ENCODE results near the gene HS3ST5. TPM values are rescaled to one million over a fixed set of nuclear protein-coding genes. Genes with fewer than 3 reads are reported as not detected.

HS3ST5 gene
- total RNA-seq, 4 donors from 2014 or later: 0.48 TPM; not detected in 3

- intact Hi-C loops (cut with DNase I; ENCODE audit: low total_unique reads): no loop called here
- Histone ChIP-seq H3K4me1 (no peaks in the 10 kb centered on the region), H3K9me3 (no peaks in the 10 kb centered on the region), H3K27me3 (no peaks in the 10 kb centered on the region), H3K4me3 (no peak overlapping the region), H3K36me3 (no peaks in the 10 kb centered on the region), H3K27ac (no peak overlapping the region)
- no peak for DNase-seq
- TF ChIP-seq POLR2A (IDR thresholded peaks at IDR 0.05): no peak
- no peak for TF ChIP-seq CTCF (IDR thresholded peaks at IDR 0.05)
Measured at GRCh38 chr6:114288701-114289495, 53.9 kb downstream of the HS3ST5 start.

GRCh38 chr6:114287461-114287860 lies 55.4 kb downstream of the HS3ST5 start:
- H3K4me1 ChIP-seq: no peaks in the 10 kb centered on the region
- DNase-seq: no peak
- H3K27ac ChIP-seq: no peak overlapping the region
- intact Hi-C loops (cut with DNase I; ENCODE audit: low total_unique reads): no loop called here
- no peaks in the 10 kb centered on the region for H3K9me3 ChIP-seq
- TF ChIP-seq CTCF (IDR thresholded peaks at IDR 0.05): no peak
- TF ChIP-seq POLR2A (IDR thresholded peaks at IDR 0.05): no peak
- no peak overlapping the region for H3K4me3 ChIP-seq
- H3K36me3 ChIP-seq: no peaks in the 10 kb centered on the region
- no peaks in the 10 kb centered on the region for H3K27me3 ChIP-seq

- intact Hi-C loops (cut with DNase I; ENCODE audit: low total_unique reads): no loop called here
- TF ChIP-seq POLR2A (IDR thresholded peaks at IDR 0.05): no peak
- no peaks in the 10 kb centered on the region for H3K36me3 ChIP-seq
- H3K27ac ChIP-seq: no peak overlapping the region
- no peaks in the 10 kb centered on the region for H3K4me1 ChIP-seq
- no peaks in the 10 kb centered on the region for H3K9me3 ChIP-seq
- H3K27me3 ChIP-seq: no peaks in the 10 kb centered on the region
- no peak overlapping the region for H3K4me3 ChIP-seq
- no peak for DNase-seq
Measured at GRCh38 chr6:114286211-114286610, 56.6 kb downstream of the HS3ST5 start.

- no peak for DNase-seq
- Histone ChIP-seq H3K4me1 (no peaks in the 10 kb centered on the region), H3K27ac (no peak overlapping the region), H3K4me3 (no peak overlapping the region), H3K27me3 (no peaks in the 10 kb centered on the region), H3K9me3 (no peaks in the 10 kb centered on the region), H3K36me3 (no peaks in the 10 kb centered on the region)
- intact Hi-C loops (cut with DNase I; ENCODE audit: low total_unique reads): no loop called here
- TF ChIP-seq POLR2A (IDR thresholded peaks at IDR 0.05) (no peak), CTCF (IDR thresholded peaks at IDR 0.05) (no peak)
Measured at GRCh38 chr6:114284281-114284680, 58.5 kb downstream of the HS3ST5 start.

- no peak overlapping the region for H3K4me3 ChIP-seq
- H3K9me3 ChIP-seq: no peaks in the 10 kb centered on the region
- H3K36me3 ChIP-seq: no peaks in the 10 kb centered on the region
- intact Hi-C loops (cut with DNase I; ENCODE audit: low total_unique reads): no loop called here
- no peak for DNase-seq
- TF ChIP-seq POLR2A (IDR thresholded peaks at IDR 0.05) (no peak), CTCF (IDR thresholded peaks at IDR 0.05) (no peak)
- no peaks in the 10 kb centered on the region for H3K4me1 ChIP-seq
- H3K27ac ChIP-seq: no peak overlapping the region
- H3K27me3 ChIP-seq: no peaks in the 10 kb centered on the region
Measured at GRCh38 chr6:114282292-114282691, 60.5 kb downstream of the HS3ST5 start.
